DOHH2 (cell line): ENCODE data around the gene TCHH.
"Not testable (repeated sequence)": the region's sequence is repeated elsewhere in the genome, so short reads cannot be mapped to it uniquely, and the experiment has no call there.

Experiments
- CTCF ChIP-seq: fragments of 200-600 bp; sonication (generic); IDR thresholded peaks from one replicate; pipeline ENCODE4 v1.5.1; 2014; ENCODE audit warnings: antibody characterized with exemption, mild to moderate bottlenecking, low read depth, low read length; ENCODE audit not compliant: poor library complexity, severe bottlenecking
- EZH2phosphoT487 ChIP-seq: fragments of 200-600 bp; sonication (generic); IDR thresholded peaks from 2 replicates; pipeline ENCODE4 v1.6.1; 2017; ENCODE audit warnings: borderline replicate concordance, mild to moderate bottlenecking, antibody characterized with exemption, low read length, moderate library complexity, mixed read lengths

GRCh38 chr1:152080494-152080893, 34.8 kb downstream of the TCHH start:
- not testable (repeated sequence) for TF ChIP-seq CTCF, EZH2phosphoT487
